HG02798 (cell line): Measurements from ENCODE around the gene APP.
"Not testable (repeated sequence)": the region's sequence is repeated elsewhere in the genome, so short reads cannot be mapped to it uniquely, and the experiment has no call there.

Experiments used
- ATAC-seq: cut with Tn5 transposase; IDR thresholded peaks from one replicate; pipeline ENCODE4 v1.9.1; 2021; ENCODE audit warnings: mild to moderate bottlenecking; ENCODE audit not compliant: unreplicated experiment, poor library complexity

The APP gene

GRCh38 chr21:26106562-26106961 is 64.0 kb downstream of the APP start:
- no peak for ATAC-seq

DNA sequence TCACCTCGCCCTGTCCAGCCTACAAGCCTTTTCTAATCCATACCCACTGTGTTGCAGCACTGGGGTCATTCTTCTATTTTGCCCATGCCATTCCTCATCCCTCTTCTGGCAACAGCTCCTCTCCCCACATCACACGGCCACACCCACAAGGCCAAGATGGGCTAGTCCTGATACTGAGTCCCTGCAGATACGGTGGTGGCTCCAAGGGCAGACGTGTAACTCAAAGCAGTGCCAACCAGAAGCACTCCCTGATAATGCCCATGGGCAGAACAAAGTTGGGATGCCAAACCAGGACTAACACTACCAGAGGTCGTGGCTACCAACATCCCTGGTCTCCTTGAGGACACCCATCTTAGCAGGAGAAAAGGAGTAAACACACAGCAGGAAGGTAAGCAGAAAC is 64.8 kb downstream of the APP start:
- ATAC-seq, result no peak

DNA sequence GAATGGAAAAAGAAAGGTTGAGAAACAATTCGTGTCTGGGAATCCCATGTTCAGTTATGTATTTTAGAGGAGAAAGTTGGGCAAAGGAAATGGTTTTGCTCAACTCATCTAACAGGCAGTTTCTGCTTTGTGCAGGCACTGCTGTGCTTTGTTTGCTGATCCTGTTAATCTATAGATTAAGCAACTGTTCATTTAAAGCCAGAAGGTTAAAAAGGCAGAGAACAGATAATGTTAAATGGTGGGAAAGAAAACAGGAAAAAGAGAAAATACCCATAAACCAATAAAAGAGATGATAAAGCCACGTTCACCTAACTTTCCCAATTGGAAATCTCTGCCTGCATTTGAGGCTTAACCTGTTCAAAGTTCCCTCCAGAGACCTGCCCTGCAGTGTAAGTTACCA is 70.0 kb downstream of the APP start:
- ATAC-seq, result no peak

- ATAC-seq, result no peak
Measured at GRCh38 chr21:26099610-26100219, 70.9 kb downstream of the APP start.

DNA sequence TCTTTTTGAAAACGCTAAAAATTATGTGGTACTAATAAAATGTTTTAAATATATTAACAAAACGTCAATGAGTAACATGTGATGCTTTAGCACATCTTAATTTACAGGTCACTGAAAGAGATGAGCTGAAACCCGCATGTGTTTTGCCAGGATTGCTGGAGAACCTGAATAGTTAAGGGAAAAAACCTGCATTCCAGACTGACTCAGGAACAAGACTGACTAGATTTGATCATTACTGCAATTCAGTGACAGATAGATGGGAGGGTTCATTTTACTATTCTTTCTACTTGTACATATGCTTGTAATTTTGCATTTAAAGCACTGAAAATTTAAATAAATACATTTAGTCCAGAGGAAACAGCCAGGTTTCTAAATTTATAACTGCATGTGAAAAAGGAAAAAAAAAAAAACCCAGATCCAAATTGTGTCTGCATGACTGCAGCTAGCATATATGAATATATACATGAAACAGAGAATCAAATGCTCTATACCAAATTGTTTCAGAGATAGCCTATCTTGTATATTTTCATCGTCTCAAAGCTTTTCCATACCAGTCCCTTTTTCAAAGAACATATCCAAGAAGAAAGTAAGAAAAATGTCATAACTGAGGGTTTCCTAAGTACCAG is 71.7 kb downstream of the APP start:
- ATAC-seq, result no peak

GRCh38 chr21:26097475-26097874 is 73.1 kb downstream of the APP start:
- ATAC-seq, result no peak

- no peak for ATAC-seq
Measured at GRCh38 chr21:26096494-26097371, 73.8 kb downstream of the APP start.

DNA sequence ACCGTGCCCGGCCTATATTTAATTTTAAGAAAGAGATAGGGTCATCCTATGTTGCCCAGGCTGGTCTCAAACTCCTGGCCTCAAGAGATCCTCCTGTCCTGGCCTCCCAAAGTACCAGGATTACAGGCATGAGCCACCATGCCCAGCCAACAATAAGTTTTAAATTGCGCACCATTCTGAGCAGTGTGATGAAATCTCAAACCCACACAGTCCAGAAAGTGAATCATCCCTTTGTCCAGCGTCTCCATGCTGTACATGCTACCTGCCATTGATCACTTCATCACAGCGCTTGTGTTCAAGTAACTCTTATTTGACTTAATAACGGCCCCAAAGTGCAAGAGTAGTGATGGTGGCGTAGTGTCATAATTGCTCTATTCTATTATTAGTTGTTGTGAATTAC is 75.4 kb downstream of the APP start:
- ATAC-seq, result no peak

- no peak for ATAC-seq
Measured at GRCh38 chr21:26093122-26093521, 77.4 kb downstream of the APP start.

GRCh38 chr21:26091480-26092018 is 79.0 kb downstream of the APP start:
- ATAC-seq, result no peak

GRCh38 chr21:26089730-26090129 is 80.8 kb downstream of the APP start:
- ATAC-seq, result no peak

GRCh38 chr21:26087223-26087918 is 83.2 kb downstream of the APP start:
- ATAC-seq, result no peak

DNA sequence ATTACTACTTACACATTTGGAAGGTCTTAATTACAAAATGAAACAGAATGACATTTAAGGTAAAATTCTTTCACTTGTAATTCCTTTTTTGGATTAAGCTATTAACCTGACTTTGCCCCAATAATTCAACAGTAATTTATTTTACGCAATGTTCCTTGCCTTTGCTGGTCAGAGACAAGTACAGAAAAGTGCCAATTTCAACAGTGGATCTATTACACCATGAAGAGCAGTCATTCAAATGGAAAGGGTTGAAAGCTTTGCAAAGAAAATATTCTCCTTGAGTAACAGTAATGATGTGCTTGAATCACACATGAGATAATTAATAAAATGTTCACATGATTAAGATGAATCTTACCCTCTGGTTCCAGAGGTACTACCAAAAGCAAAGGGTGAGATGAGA is 84.7 kb downstream of the APP start:
- ATAC-seq, result no peak

DNA sequence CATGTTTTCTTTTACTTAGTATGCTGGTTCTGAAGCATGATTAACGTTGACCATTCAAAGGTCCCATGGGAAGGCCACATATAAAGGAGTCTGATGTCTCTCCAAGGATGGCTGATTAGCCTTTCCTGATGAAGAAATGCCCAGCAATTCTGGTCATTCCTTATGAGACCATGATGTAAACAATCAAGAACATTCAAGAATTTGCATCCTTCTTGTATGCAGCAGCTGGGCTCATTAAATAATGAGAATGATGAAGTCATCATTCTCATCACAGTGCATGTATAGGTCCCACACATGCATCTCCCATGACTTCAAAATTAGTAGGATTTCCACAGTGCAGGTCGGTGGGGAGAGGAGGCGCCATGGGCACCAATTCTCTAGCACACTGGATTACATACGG is 85.4 kb downstream of the APP start:
- ATAC-seq, result no peak

DNA sequence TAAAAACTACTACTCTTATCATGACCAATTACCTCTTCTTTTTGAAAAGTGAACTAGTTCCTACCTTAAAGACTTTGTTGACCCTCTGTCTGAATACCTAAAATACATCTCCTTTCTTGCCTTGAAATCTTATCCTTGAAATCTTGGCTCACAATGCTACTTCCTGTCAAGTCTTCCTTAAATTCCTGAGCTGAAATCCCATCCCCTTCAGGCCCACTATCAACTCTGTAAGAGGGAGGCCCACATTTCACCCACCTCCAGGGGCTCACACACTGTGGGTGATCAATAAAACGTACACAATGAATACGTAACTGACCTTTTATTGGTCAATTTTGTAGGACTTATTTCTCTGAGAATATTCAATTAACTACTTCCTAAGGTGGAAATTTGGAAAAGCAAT is 88.0 kb downstream of the APP start:
- ATAC-seq, result no peak

DNA sequence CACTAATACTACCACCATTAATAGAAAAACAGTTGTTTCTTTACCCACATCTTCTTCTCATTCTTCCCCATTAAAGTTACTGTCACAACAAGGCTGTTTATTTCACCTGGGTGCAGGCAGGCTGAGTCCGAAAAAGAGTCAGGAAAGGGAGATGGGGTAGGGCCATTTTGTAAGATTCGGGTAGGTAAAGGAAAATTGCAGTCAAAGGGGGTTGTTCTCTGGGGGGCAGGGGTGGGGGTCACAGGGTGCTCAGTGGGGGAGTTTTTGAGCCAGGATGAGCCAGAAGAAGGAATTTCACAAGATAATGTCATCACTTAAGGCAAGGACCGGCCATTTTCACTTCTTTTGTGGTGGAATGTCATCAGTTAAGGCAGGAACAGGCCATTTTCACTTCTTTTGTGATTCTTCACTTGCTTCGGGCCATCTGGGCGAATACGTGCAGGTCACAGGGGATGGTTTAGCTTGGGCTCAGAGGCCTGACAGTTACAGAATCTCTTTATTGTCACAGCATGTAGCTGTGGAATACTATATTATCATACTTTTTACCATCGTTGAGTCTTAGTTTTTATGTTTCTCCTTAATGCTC is 89.3 kb downstream of the APP start:
- not testable (repeated sequence) for ATAC-seq

DNA sequence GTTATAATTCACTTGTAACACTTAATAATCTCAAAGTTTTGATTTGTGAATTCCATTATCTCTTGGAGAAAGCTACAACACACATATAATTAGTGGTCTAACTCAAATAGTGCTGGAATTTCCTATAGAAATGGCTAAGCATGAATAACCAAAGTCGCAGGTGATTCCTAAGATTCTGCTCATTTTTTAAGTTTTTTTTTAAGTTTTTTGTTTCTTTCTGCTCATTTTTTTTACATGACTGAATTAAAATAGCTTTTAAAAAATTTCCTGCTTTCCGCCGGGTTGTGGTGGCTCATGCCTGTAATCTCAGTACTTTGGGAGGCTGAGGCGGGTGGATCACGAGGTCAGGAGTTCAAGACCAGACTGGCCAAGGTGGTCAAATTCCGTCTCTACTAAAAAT is 90.4 kb downstream of the APP start:
- no peak for ATAC-seq

DNA sequence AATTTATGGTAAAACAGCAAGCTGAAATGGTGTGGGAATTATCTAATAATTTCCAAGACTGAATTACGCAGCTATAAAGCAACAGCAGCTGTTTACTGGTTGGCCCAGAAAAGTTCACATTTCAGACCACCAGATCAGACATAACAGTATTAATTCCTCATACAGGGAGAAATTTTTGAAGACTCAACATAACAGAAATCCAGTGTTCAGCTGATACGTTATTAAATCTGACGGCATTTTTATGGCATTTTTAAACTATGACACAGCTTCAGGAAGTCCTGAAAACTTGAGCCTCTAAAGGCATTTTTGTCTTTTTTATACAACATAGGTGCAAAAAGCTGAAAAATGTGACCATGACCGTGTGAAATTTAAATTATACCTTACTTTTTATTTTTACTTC is 91.2 kb downstream of the APP start:
- no peak for ATAC-seq

- ATAC-seq, result no peak
Measured at GRCh38 chr21:26077521-26077920, 93.0 kb downstream of the APP start.
